Endothelial cell of umbilical vein (primary cell): ENCODE data around the gene DENND1A. TPM values are rescaled to one million over a fixed set of nuclear protein-coding genes. Genes with fewer than 3 reads are reported as not detected.

Experiments
- BruUV-seq: library from RNA; stranded (reverse); fragments of 400-500 nt; replicated peaks from 2 replicates; lab custom pipeline; 2021; lab: Mats Ljungman, UMichigan
- CTCF ChIA-PET: fragments of 300-600, 350-600 bp; sonication (Branson Sonifier 250); formaldehyde crosslinking; loops from one replicate; lab custom pipeline; 2021; ENCODE audit warnings: antibody characterized with exemption, inconsistent platforms; lab: Charles Lee
- POLR2A ChIA-PET: fragments of 300-600, 350-600 bp; sonication (Branson Sonifier 250); formaldehyde crosslinking; loops from one replicate; lab custom pipeline; 2021; ENCODE audit warnings: antibody characterized with exemption, inconsistent platforms; lab: Charles Lee
- DNase-seq: peaks from one replicate; pipeline ENCODE4 v3.0.0-alpha.2; 2011; ENCODE audit warnings: low read depth, low spot score
- FAIRE-seq: peaks from 2 replicates; lab custom pipeline; 2011; peaks lifted over from hg19 to GRCh38; lab: Jason Lieb, UNC
- H2AFZ ChIP-seq: 2 replicates; pipeline ENCODE4 v1.6.0; 2012; ENCODE audit warnings: low read depth, low read length, control low read depth, inconsistent platforms
- H3K27ac ChIP-seq: 2 replicates; pipeline ENCODE4 v1.5.1; 2011; ENCODE audit warnings: low read depth, mild to moderate bottlenecking, control low read depth, low read length, moderate library complexity; ENCODE audit not compliant: insufficient read depth
- H3K27me3 ChIP-seq, 2 experiments: 2 replicates each; pipeline versions ENCODE4 v1.6.0 to v1.6.1; 2011; ENCODE audit warnings: low read length in 2 of 2, mixed read lengths in 1 of 2; ENCODE audit not compliant: control insufficient read depth in 2 of 2, insufficient read depth in 2 of 2
- H3K36me3 ChIP-seq, 2 experiments: 2 replicates in 1 of 2; 3 replicates in 1 of 2; pipeline ENCODE4 v1.5.1; 2011; ENCODE audit warnings: low read length in 2 of 2, mild to moderate bottlenecking in 1 of 2, moderate library complexity in 1 of 2; ENCODE audit not compliant: control insufficient read depth in 2 of 2, insufficient read depth in 2 of 2; ENCODE audit errors: extremely low read depth in 1 of 2
- H3K4me1 ChIP-seq: 3 replicates; pipeline ENCODE4 v1.5.1; 2011; ENCODE audit warnings: mild to moderate bottlenecking, low read length; ENCODE audit not compliant: control insufficient read depth, insufficient read depth; ENCODE audit errors: extremely low read depth
- H3K4me2 ChIP-seq: 2 replicates; pipeline ENCODE4 v1.6.1; 2011; ENCODE audit warnings: low read length, control low read depth, mixed read lengths; ENCODE audit not compliant: insufficient read depth
- H3K4me3 ChIP-seq, 3 experiments: fragments of 200-600 bp in 1 of 3; sonication (generic), shearing (Covaris generic) in 1 of 3; replicated peaks in 1 of 3; 2 replicates each; pipeline ENCODE4 v1.5.1; 2011 to 2016; ENCODE audit warnings: control low read depth in 3 of 3, low read length in 3 of 3, mild to moderate bottlenecking in 2 of 3, inconsistent platforms in 1 of 3, low read depth in 1 of 3, moderate library complexity in 1 of 3; ENCODE audit not compliant: insufficient read depth in 1 of 3
- H3K79me2 ChIP-seq: 2 replicates; pipeline ENCODE4 v1.6.0; 2012; ENCODE audit warnings: low read length, inconsistent platforms; ENCODE audit not compliant: control insufficient read depth, insufficient read depth
- H3K9ac ChIP-seq: replicated peaks from 2 replicates; pipeline ENCODE3; 2011; ENCODE audit warnings: low read length, control low read depth; ENCODE audit not compliant: insufficient read depth; ENCODE audit errors: extremely low read depth
- H3K9me1 ChIP-seq: replicated peaks from 3 replicates; pipeline ENCODE4 v1.6.0; 2011; ENCODE audit warnings: mild to moderate bottlenecking, low read length; ENCODE audit not compliant: control insufficient read depth, insufficient read depth; ENCODE audit errors: extremely low read depth
- H3K9me3 ChIP-seq: replicated peaks from 2 replicates; pipeline ENCODE4 v1.5.1; 2012; ENCODE audit warnings: low read length, inconsistent platforms; ENCODE audit not compliant: control insufficient read depth, insufficient read depth
- H4K20me1 ChIP-seq: replicated peaks from 2 replicates; pipeline ENCODE3; 2011; ENCODE audit warnings: mild to moderate bottlenecking, low read length; ENCODE audit not compliant: control insufficient read depth, insufficient read depth; ENCODE audit errors: extremely low read depth
- CTCF ChIP-seq, 2 donors: IDR thresholded peaks; 1 replicate in 1 of 2; 2 replicates in 1 of 2; pipeline ENCODE4 v1.5.1; 2011; ENCODE audit warnings: low read length in 2 of 2, mild to moderate bottlenecking in 2 of 2, moderate library complexity in 2 of 2, control low read depth in 1 of 2, inconsistent platforms in 1 of 2, low read depth in 1 of 2; ENCODE audit not compliant: insufficient read depth in 1 of 2; ENCODE audit errors: extremely low read depth in 1 of 2
- EZH2 ChIP-seq: IDR thresholded peaks from 2 replicates; pipeline ENCODE4 v1.6.1; 2012; ENCODE audit warnings: borderline replicate concordance, low read depth, mild to moderate bottlenecking, moderate library complexity, low read length, inconsistent platforms; ENCODE audit not compliant: severe bottlenecking
- FOS ChIP-seq: IDR thresholded peaks from 2 replicates; pipeline ENCODE4 v1.6.1; 2011; ENCODE audit warnings: mild to moderate bottlenecking, low read length, moderate library complexity, borderline replicate concordance; ENCODE audit not compliant: insufficient read depth
- GATA2 ChIP-seq: IDR thresholded peaks from 2 replicates; pipeline ENCODE4 v1.7.0; 2011; ENCODE audit warnings: low read depth, mild to moderate bottlenecking, moderate library complexity, mixed read lengths, low read length; ENCODE audit not compliant: insufficient read length, insufficient read depth
- JUN ChIP-seq: IDR thresholded peaks from 2 replicates; pipeline ENCODE4 v1.6.1; 2011; ENCODE audit warnings: borderline replicate concordance, low read depth; ENCODE audit not compliant: insufficient read length, insufficient read depth
- MAX ChIP-seq: IDR thresholded peaks from 2 replicates; pipeline ENCODE4 v1.6.1; 2011; ENCODE audit not compliant: insufficient read depth, insufficient read length
- MYC ChIP-seq: IDR thresholded peaks from one replicate; pipeline ENCODE4 v1.6.1; 2011; ENCODE audit warnings: mild to moderate bottlenecking, low read depth, low read length
- POLR2A ChIP-seq: IDR thresholded peaks from 2 replicates; pipeline ENCODE4 v1.6.1; 2012; ENCODE audit warnings: low read depth, mild to moderate bottlenecking, control low read depth, low read length
- POLR2AphosphoS5 ChIP-seq: IDR thresholded peaks from 2 replicates; pipeline ENCODE4 v1.6.1; 2012; ENCODE audit warnings: low read depth, mild to moderate bottlenecking, control low read depth, low read length, moderate library complexity; ENCODE audit not compliant: insufficient read depth
- dilution Hi-C: fragments of 300-500 bp; cut with MboI; formaldehyde crosslinking; loops from one replicate; pipeline ENCODE4 v1.15.0; 2019; ENCODE audit warnings: low sequenced_read_pairs; ENCODE audit not compliant: extremely low pct_ligation_motif_present
- intact Hi-C: fragments of 100-400 bp; cut with micrococcal nuclease; formaldehyde crosslinking; loops from one replicate; pipeline ENCODE4 v1.10.0; 2022
- polyA plus RNA-seq, 4 experiments: library from polyadenylated mRNA; depleted of rRNA in 3 of 4; stranded (reverse) in 3 of 4; unstranded in 1 of 4; fragments of >200 nt; gene quantifications; 2 replicates each; pipeline versions ENCODE4 v1.2.1 to v1.2.3, GENCODE V29; 2011 to 2012; ENCODE audit warnings: missing spikeins in 1 of 4
- total RNA-seq: library from RNA; stranded (reverse); gene quantifications from 2 replicates; pipeline ENCODE4 v1.2.3, GENCODE V29; 2021

DENND1A gene
- total and polyA plus RNA-seq, 2 donors (not counting 3 experiments of a cell fraction or from before 2014, with no cell fraction given): 18.5 to 24.5 TPM

- CTCF ChIA-PET: no interaction called here
- TF ChIP-seq POLR2A (no peak), POLR2AphosphoS5 (no peak), MYC (no peak), MAX (no peak), CTCF (IDR thresholded peaks at IDR 0.05; ENCODE audit: extremely low read depth in 1 of 2, insufficient read depth in 1 of 2, low read depth in 1 of 2, low read length in 2 of 2) (no peak), EZH2 (no peak), FOS (no peak), JUN (no peak), GATA2 (no peak)
- H3K4me1 ChIP-seq: no peaks in the 10 kb centered on the region
- H3K9me1 ChIP-seq: no peaks in the 10 kb centered on the region
- DNase-seq: no peak
- FAIRE-seq: no peak
- no peak overlapping the region for H3K4me3 ChIP-seq
- H3K9ac ChIP-seq: no peak overlapping the region
- H4K20me1 ChIP-seq: no peaks in the 10 kb centered on the region
- intact Hi-C loops (no loop called here), dilution Hi-C loops (no loop called here)
- H3K9me3 ChIP-seq: no peaks in the 10 kb centered on the region
- H3K36me3 ChIP-seq: no peaks in the 10 kb centered on the region
- POLR2A ChIA-PET: no interaction called here
- H2AFZ ChIP-seq: no peak overlapping the region
- H3K27me3 ChIP-seq: no peaks in the 10 kb centered on the region
- no peak overlapping the region for H3K27ac ChIP-seq
- H3K4me2 ChIP-seq: no peak overlapping the region
- no peaks in the 10 kb centered on the region for H3K79me2 ChIP-seq
- BruUV-seq: no TSS peak
Measured at GRCh38 chr9:123517512-123517911, 412.4 kb downstream of the DENND1A start.
